A673 (cell line): ENCODE measurements around the gene VEGFB. TPM values are rescaled to one million over a fixed set of nuclear protein-coding genes. Genes with fewer than 3 reads are reported as not detected.

Experiments
- BruUV-seq: library from RNA; stranded (reverse); fragments of 400-500 nt; replicated peaks from 2 replicates; lab custom pipeline; 2021; lab: Mats Ljungman, UMichigan
- CTCF ChIA-PET: fragments of 300-600 bp; sonication (Branson Sonifier 250); formaldehyde crosslinking; loops from one replicate; lab custom pipeline; 2022; ENCODE audit warnings: antibody characterized with exemption; lab: Charles Lee
- POLR2A ChIA-PET: fragments of 300-600 bp; sonication (Branson Sonifier 250); formaldehyde crosslinking; loops from one replicate; lab custom pipeline; 2022; ENCODE audit warnings: antibody characterized with exemption; ENCODE audit not compliant: low non-redundant PET; lab: Charles Lee
- DNase-seq: peaks from one replicate; pipeline ENCODE4 v3.0.0-alpha.2; 2015; ENCODE audit warnings: low spot score
- H3K27ac ChIP-seq: fragments of 200-600 bp; sonication (generic); 2 replicates; pipeline ENCODE4 v1.5.1; 2016; ENCODE audit warnings: mixed run types, low read depth, mild to moderate bottlenecking, mixed read lengths, antibody characterized with exemption, low read length; ENCODE audit not compliant: poor library complexity, severe bottlenecking
- H3K27me3 ChIP-seq: fragments of 200-600 bp; sonication (generic); replicated peaks from 2 replicates; pipeline ENCODE4 v1.6.1; 2017; ENCODE audit warnings: mixed run types, low read depth, mild to moderate bottlenecking, mixed read lengths, antibody characterized with exemption, low read length; ENCODE audit not compliant: insufficient read depth, poor library complexity
- H3K36me3 ChIP-seq: fragments of 200-600 bp; sonication (generic); 2 replicates; pipeline ENCODE4 v1.6.1; 2016; ENCODE audit warnings: mixed run types, mild to moderate bottlenecking, mixed read lengths, antibody characterized with exemption, low read length; ENCODE audit not compliant: insufficient read depth, poor library complexity, severe bottlenecking
- H3K4me1 ChIP-seq: fragments of 200-600 bp; sonication (generic); 2 replicates; pipeline ENCODE4 v1.6.1; 2017; ENCODE audit warnings: mixed run types, mild to moderate bottlenecking, mixed read lengths, antibody characterized with exemption, low read length; ENCODE audit not compliant: insufficient read depth, poor library complexity, severe bottlenecking
- H3K4me3 ChIP-seq: fragments of 200-600 bp; sonication (generic); 2 replicates; pipeline ENCODE4 v1.5.1; 2016; ENCODE audit warnings: low read depth, mixed run types, mild to moderate bottlenecking, mixed read lengths, low read length; ENCODE audit not compliant: poor library complexity, severe bottlenecking
- H3K9me3 ChIP-seq: fragments of 200-600 bp; sonication (generic); 2 replicates; pipeline ENCODE4 v1.6.1; 2016; ENCODE audit warnings: mixed run types, low read depth, mild to moderate bottlenecking, mixed read lengths, antibody characterized with exemption, low read length; ENCODE audit not compliant: poor library complexity, severe bottlenecking
- CTCF ChIP-seq: fragments of 300-800, 200-600 bp; sonication (generic); conservative IDR thresholded peaks from 2 replicates; pipeline ENCODE4 v1.5.1; 2017; ENCODE audit warnings: low read depth, mild to moderate bottlenecking, antibody characterized with exemption, low read length, moderate library complexity, mixed read lengths
- EZH2 ChIP-seq: fragments of 200-600 bp; sonication (generic); IDR thresholded peaks from 2 replicates; pipeline ENCODE4 v1.6.1; 2017; ENCODE audit warnings: borderline replicate concordance, low read depth, mild to moderate bottlenecking, mixed read lengths, antibody characterized with exemption, low read length; ENCODE audit not compliant: poor library complexity, severe bottlenecking
- intact Hi-C: fragments of 100-400 bp; cut with micrococcal nuclease; formaldehyde crosslinking; loops from one replicate; pipeline ENCODE4 v1.10.0; 2022; ENCODE audit not compliant: unreplicated experiment
- total RNA-seq: library from RNA; stranded (reverse); gene quantifications from 2 replicates; pipeline ENCODE4 v1.2.3, GENCODE V29; 2021

The VEGFB gene
- total RNA-seq, 1 experiment from 2014 or later: 93.3 TPM

- intact Hi-C loops: no loop called here
- CTCF ChIA-PET: no interaction called here
- BruUV-seq: no TSS peak
Observed at GRCh38 chr11:64243236-64243854, 9.0 kb downstream of the VEGFB start.

DNA sequence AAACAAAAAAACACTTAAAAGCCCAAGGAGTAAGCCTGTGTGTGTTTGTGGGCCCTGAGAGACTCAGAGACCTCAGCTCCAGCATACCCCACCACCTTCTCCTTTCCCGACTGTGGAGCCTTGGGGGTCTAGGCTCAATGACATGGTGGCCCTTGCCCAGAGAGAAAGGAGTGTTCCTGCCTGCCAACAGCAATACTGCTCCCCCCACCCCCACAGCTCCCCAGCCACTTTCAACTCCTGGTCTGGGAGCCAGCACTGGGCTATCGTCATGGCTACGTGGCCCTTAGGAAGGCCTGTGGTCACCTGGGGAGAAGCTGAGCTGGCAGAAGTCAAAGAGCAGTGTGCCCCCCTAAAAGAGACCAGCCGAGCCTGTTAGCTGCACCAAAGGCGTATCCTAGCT lies 9.7 kb downstream of the VEGFB start:
- H3K4me3 ChIP-seq: no peak overlapping the region
- POLR2A ChIA-PET: interaction anchor here (0.6 kb wide), 1 partner anchor 520 kb away, joined by 5 read pairs; no protein-coding TSS in a partner anchor
- H3K36me3 ChIP-seq: peaks cover 12% of the 10 kb centered on the region
- CTCF ChIA-PET: no interaction called here
- TF ChIP-seq EZH2 (no peak), CTCF (no peak)
- peaks cover 16% of the 10 kb centered on the region for H3K4me1 ChIP-seq
- intact Hi-C loops: no loop called here
- H3K9me3 ChIP-seq: no peaks in the 10 kb centered on the region
- H3K27ac ChIP-seq: no peak overlapping the region
- no peak for DNase-seq
- H3K27me3 ChIP-seq: no peaks in the 10 kb centered on the region
- no TSS peak for BruUV-seq

More at GRCh38 chr11:64243236-64243854, 9.0 kb downstream of the VEGFB start:
- POLR2A ChIA-PET: interaction anchor here (0.6 kb wide), 1 partner anchor 520 kb away, joined by 5 read pairs; no protein-coding TSS in a partner anchor
- Histone ChIP-seq H3K4me1 (peaks cover 16% of the 10 kb centered on the region), H3K27me3 (no peaks in the 10 kb centered on the region), H3K9me3 (no peaks in the 10 kb centered on the region), H3K4me3 (no peak overlapping the region), H3K36me3 (peaks cover 16% of the 10 kb centered on the region), H3K27ac (no peak overlapping the region)
- DNase-seq: no peak
- no peak for TF ChIP-seq EZH2

GRCh38 chr11:64244966-64245365 lies 10.6 kb downstream of the VEGFB start:
- no peaks in the 10 kb centered on the region for H3K27me3 ChIP-seq
- CTCF ChIA-PET: interaction anchor here (1.6 kb wide), 1 partner anchor 40 kb away, joined by 3 read pairs; no protein-coding TSS in a partner anchor
- intact Hi-C loops: loop anchor here (5.0 kb wide), 1 partner anchor 38 kb away; the partner anchor contains the start of gene FERMT3
- peaks cover 12% of the 10 kb centered on the region for H3K36me3 ChIP-seq
- H3K4me1 ChIP-seq: peaks cover 24% of the 10 kb centered on the region
- no peaks in the 10 kb centered on the region for H3K9me3 ChIP-seq
- peak overlapping the region; percentile 92 for H3K27ac ChIP-seq
- no peak for DNase-seq
- TF ChIP-seq EZH2 (no peak), CTCF (no peak)
- POLR2A ChIA-PET: interaction anchor here (0.7 kb wide), 2 partner anchors 59 to 1189 kb away, joined by 3 to 4 read pairs; partner anchors contain the start of gene STIP1
- BruUV-seq: no TSS peak
- H3K4me3 ChIP-seq: peak overlapping the region; percentile 99
